ENCODE results near the gene ZMYM5. TPM values are rescaled to one million over a fixed set of nuclear protein-coding genes. Genes with fewer than 3 reads are reported as not detected.
"Not testable (repeated sequence)": the region's sequence is repeated elsewhere in the genome, so short reads cannot be mapped to it uniquely, and the experiment has no call there.

Gene ZMYM5
- polyA plus RNA-seq, 3 donors, result 16.0 to 25.2 (median 22.9) TPM

DNA sequence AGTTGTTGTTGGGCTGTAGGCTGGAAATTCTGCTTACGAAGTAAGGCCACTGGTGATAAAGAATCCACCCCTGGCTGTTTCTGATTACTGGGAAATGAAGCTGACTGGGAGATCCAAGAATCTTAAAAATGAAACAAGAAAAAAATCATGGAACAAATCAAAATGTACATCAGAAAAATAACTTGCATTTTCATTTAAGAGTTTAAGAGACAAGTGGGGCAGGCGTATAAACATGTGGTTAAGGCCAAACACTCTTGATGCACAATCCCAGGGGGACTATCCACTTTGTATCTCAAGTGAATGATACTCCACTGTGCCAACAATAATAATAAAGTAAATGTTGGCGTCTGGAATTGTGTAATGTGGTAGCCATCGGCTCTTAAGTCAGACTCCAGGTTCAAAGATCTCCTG, 24.6 kb downstream of the ZMYM5 start:
- DNase-seq, result no peak

- no peak for DNase-seq
Observed at GRCh38 chr13:19836472-19836871, 27.0 kb downstream of the ZMYM5 start.

GRCh38 chr13:19834704-19835103, 28.7 kb downstream of the ZMYM5 start:
- DNase-seq, result no peak

- no peak for DNase-seq
Observed at GRCh38 chr13:19822673-19823072, 40.8 kb downstream of the ZMYM5 start.

DNA sequence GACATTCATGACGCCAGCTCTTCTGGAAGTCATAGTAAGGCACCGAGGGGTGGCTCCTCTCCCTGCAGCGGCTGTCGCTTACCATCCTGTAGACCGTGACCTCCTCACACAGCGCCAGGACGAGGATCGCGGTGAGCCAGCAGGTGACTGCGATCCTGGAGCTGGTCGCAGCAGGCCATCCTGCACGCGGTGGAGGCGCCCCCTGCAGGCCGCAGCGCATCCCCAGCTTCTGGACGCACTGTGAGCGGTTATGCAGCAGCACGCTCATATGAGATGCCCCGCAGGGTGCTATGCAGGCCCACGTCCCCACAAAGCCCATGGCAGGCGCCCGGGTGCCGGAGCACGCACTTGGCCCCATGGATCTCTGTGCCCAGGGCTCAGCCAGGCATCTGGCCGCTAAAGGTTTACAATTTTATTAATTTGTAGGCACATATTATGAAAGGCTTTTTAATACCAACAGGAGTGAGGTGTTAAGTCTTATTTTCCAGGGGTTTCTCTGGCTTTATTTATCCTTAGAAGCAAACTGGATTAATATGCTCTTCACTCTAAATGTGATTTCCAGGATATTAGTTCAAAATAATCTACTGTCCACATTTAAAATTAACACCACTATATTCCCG, 45.1 kb downstream of the ZMYM5 start:
- peak; percentile 65 for DNase-seq

DNA sequence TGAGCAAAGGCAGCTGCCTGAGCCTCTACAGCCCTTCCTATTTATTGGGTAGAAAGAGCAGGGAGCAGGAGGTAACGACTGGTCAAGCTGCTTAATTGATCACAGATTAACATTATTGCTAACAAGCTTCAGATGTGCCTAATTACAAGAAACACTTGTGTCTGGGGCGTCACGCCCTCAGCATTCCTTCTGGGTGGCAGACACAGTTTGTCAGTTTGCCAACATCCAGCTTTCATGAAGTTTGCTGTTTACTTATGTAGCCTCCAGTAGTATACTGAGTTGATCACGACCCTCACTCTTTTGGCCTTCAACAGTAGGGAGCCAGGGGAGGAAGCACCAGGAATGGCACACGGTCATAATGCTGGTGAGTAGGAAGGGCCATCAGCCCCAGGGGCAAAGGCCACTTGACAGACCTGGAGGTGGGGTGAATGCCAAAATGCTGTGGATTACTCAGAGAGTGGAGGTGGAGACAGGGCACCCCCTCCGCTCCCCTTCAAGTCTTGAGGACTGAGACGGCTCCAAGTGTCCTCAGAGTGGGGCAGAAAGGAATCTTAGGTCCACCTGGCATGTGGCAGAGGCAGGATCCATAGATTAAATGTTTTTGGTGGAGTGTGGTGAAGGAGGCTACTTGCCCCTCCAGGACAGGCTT, 45.8 kb downstream of the ZMYM5 start:
- DNase-seq, result no peak

GRCh38 chr13:19817106-19817505, 46.3 kb downstream of the ZMYM5 start:
- no peak for DNase-seq

DNA sequence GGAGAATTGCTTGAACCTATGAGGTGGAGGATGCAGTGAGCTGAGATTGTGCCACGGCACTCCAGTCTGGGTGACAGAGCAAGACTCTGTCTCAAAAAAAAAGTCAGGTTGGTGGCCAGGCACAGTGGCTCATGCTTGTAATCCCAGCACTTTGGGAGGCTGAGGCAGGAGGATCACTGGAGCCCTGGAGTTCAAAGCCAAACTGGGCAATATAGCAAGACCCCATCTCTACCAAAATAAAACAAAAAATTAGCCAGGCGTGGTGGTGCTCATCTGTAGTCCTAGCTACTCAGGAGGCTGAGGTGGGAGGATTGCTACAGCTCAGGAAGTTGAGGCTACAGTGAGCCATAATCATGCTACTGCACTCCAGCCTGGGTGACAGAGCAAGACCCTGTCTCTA, 47.6 kb downstream of the ZMYM5 start:
- not testable (repeated sequence) for DNase-seq

DNA sequence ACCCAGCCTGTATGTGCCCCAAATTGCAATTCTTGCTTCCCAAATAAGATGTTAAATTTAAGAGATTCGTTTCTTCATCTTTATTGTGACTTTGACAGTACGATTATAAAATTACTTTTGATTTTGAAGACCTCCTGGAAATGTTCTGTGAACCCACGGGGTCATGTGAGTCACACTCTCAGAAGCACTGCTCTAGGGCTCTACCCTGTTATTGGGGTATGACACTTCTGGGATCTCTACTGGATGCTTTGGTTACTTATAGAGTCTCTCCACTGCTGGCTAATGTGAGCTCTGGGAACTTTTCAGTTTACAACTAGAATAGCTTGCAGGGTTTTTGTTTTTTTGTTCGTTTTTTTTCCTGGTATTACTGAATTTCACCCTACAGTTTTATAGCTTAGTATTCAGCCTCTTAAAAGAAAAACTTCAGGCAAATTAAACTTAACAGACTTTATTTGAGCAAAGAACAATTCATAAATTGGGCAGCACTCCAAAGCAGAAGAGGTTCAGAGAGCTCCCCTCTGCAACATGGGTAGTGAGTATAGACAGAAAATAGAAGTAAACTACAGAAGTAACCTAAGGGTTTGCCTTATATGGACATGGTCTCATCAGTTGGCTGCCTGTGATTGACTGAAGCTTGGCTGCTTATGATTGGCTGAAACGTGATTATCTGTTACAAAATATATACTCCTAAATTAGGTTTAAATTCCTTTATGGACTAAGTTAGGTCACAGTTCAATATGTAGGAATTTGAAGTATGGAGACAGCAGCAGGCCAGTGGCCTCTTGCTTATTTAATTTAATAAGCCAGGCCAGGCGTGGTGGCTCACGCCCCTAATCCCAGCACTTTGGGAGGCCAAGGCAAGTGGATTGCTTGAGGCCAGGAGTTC, 52.2 kb downstream of the ZMYM5 start:
- no peak for DNase-seq

GRCh38 chr13:19810151-19810550, 53.3 kb downstream of the ZMYM5 start:
- DNase-seq, result no peak

- DNase-seq, result no peak
Observed at GRCh38 chr13:19805765-19806164, 57.7 kb downstream of the ZMYM5 start.

DNA sequence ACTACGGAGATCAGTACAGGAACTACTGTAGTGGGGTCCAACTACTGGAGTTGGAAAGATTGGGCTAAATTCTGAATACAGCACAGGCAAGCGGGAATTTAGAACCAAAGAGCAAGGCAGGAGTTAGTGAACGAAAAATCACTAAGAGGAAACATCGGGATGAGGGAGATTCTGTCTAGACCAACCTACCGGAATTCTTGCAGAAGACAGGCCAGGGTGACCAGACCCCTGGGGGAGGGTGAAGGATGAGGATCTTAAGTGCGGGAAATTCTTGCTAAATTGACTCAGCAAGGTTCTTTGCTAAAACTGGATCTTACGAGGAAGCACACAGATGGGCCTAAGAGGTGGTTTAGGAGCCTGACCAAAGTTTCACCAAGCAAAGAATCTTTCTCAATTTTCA, 67.5 kb downstream of the ZMYM5 start:
- DNase-seq, result no peak

- DNase-seq, result peak; percentile 62
Observed at GRCh38 chr13:19794631-19795030, 68.8 kb downstream of the ZMYM5 start.

- DNase-seq, result no peak
Observed at GRCh38 chr13:19791953-19792537, 71.4 kb downstream of the ZMYM5 start.

DNA sequence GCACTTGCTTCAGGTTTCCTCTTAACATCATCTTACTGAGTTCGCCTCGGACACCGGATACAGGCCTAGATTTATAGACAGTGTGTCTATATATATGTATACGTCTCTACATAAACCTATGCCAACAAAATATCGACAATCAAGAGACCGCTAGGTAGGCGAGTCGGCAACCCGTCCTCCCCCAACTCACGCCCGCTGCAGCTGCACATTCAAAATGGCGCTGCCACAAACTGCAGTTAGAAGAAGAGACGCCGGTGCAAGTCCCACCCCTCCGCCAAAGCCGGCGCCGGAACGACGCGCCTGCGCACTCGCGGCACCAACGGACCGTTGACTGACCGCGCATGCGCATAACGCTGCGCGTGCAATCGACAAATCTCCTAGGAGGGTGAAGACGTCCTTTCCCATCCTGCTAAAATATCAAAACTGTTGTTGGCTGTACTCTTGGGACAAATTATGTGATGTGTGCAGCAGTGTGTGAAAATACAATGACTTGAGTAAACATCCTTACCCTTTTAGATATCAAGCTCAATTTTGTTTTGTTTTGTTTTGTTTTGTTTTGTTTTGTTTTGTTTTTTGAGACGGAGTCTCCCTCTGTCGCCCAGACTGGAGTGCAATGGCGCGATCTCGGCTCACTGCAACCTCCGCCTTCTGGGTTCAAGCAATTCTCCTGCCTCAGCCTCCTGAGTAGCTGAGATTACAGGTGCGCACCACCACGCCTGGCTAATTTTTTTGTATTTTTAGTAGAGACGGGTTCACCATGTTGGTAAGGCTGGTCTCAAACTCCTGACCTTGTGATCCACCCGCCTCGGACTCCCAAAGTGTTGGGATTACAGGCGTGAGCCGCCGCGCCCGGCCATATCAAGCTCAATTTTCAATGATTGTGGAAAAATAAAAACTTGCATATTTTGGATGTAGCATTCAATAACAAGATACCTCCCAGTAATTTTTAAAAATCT, 80.4 kb downstream of the ZMYM5 start, which contains the start of gene PSPC1:
PSPC1 (minus strand) TSS at position 219 of the 956 bp plus-strand sequence; CDS start at position 31, 188 bp downstream.
- DNase-seq, result peak; percentile 95

GRCh38 chr13:19782049-19782726, 81.3 kb downstream of the ZMYM5 start:
- DNase-seq, result peak; percentile 41

DNA sequence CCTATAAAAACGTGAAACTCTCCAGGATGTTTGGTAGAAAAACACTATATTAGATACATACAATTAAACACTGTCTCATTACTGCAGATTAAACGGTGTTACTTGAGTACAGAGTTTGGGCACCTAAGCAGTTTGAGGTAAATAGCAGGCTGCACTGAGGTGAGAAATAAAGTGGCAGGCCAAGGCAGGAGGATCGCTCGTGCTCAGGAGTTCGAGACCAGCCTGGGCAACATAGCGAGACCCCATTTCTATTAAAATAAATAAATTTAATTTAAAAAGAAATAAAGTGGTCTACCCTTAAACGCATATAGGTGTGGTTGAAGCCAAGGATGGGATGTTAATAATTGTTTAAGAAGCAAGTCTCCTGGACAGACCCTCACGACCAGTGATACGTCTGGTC, 81.9 kb downstream of the ZMYM5 start:
- no peak for DNase-seq

- DNase-seq, result not testable (repeated sequence)
Observed at GRCh38 chr13:19780753-19781418, 82.6 kb downstream of the ZMYM5 start.
